ENCODE data around the gene APEH. TPM values are rescaled to one million over a fixed set of nuclear protein-coding genes. Genes with fewer than 3 reads are reported as not detected.

Gene APEH
- total RNA-seq, 2 donors from 2014 or later, result 57.6 to 108 TPM

GRCh38 chr3:49703443-49703927, 29.3 kb downstream of the APEH start:
- peak; percentile 75 for TF ChIP-seq CTCF (IDR thresholded peaks at IDR 0.05)
- Histone ChIP-seq H3K27ac (no peak overlapping the region), H3K4me3 (no peak overlapping the region), H3K4me1 (ENCODE audit: control insufficient read depth in 1 of 2, low read depth in 2 of 2) (no peaks in the 10 kb centered on the region), H3K36me3 (peaks cover 33% of the 10 kb centered on the region), H3K9me3 (no peaks in the 10 kb centered on the region), H3K27me3 (replicated peaks; ENCODE audit: insufficient read depth) (no peaks in the 10 kb centered on the region)
- DNase-seq (ENCODE audit: low spot score), result no peak
- no peak for ATAC-seq (ENCODE audit: insufficient number of reproducible peaks, low FRiP score, low read depth)

- DNase-seq (ENCODE audit: low spot score), result no peak
- no peak for ATAC-seq (ENCODE audit: insufficient number of reproducible peaks, low FRiP score, low read depth)
These were observed 29.8 kb downstream of the APEH start for GRCh38 chr3:49703956-49704355.

GRCh38 chr3:49704629-49705028, 30.5 kb downstream of the APEH start:
- no peak for TF ChIP-seq CTCF (IDR thresholded peaks at IDR 0.05)
- no peaks in the 10 kb centered on the region for H3K9me3 ChIP-seq
- ATAC-seq (ENCODE audit: insufficient number of reproducible peaks, low FRiP score, low read depth), result no peak
- no peak overlapping the region for H3K27ac ChIP-seq
- peaks cover 31% of the 10 kb centered on the region for H3K36me3 ChIP-seq
- no peak for DNase-seq (ENCODE audit: low spot score)
- H3K4me1 ChIP-seq (ENCODE audit: control insufficient read depth in 1 of 2, low read depth in 2 of 2), result no peaks in the 10 kb centered on the region
- H3K27me3 ChIP-seq (replicated peaks; ENCODE audit: insufficient read depth), result no peaks in the 10 kb centered on the region
- no peak overlapping the region for H3K4me3 ChIP-seq

More at GRCh38 chr3:49703956-49704355, 29.8 kb downstream of the APEH start:
- no peak overlapping the region for H3K4me3 ChIP-seq
- no peaks in the 10 kb centered on the region for H3K9me3 ChIP-seq
- H3K27ac ChIP-seq, result no peak overlapping the region
- H3K36me3 ChIP-seq, result peaks cover 32% of the 10 kb centered on the region
- TF ChIP-seq CTCF (IDR thresholded peaks at IDR 0.05), result no peak
- H3K27me3 ChIP-seq (replicated peaks; ENCODE audit: insufficient read depth), result no peaks in the 10 kb centered on the region
- no peaks in the 10 kb centered on the region for H3K4me1 ChIP-seq (ENCODE audit: control insufficient read depth in 1 of 2, low read depth in 2 of 2)

GRCh38 chr3:49705390-49705960, 31.3 kb downstream of the APEH start:
- Histone ChIP-seq H3K4me3 (no peak overlapping the region), H3K27ac (no peak overlapping the region), H3K4me1 (ENCODE audit: control insufficient read depth in 1 of 2, low read depth in 2 of 2) (no peaks in the 10 kb centered on the region), H3K9me3 (no peaks in the 10 kb centered on the region), H3K27me3 (replicated peaks; ENCODE audit: insufficient read depth) (no peaks in the 10 kb centered on the region), H3K36me3 (peaks cover 29% of the 10 kb centered on the region)
- ATAC-seq (ENCODE audit: insufficient number of reproducible peaks, low FRiP score, low read depth), result no peak
- DNase-seq (ENCODE audit: low spot score), result no peak
- no peak for TF ChIP-seq CTCF (IDR thresholded peaks at IDR 0.05)

- no peak overlapping the region for H3K4me3 ChIP-seq
- peaks cover 34% of the 10 kb centered on the region for H3K36me3 ChIP-seq
- H3K27ac ChIP-seq, result no peak overlapping the region
- ATAC-seq (ENCODE audit: insufficient number of reproducible peaks, low FRiP score, low read depth) (no peak), DNase-seq (ENCODE audit: low spot score) (no peak)
- no peaks in the 10 kb centered on the region for H3K4me1 ChIP-seq (ENCODE audit: control insufficient read depth in 1 of 2, low read depth in 2 of 2)
- no peaks in the 10 kb centered on the region for H3K27me3 ChIP-seq (replicated peaks; ENCODE audit: insufficient read depth)
- no peak for TF ChIP-seq CTCF (IDR thresholded peaks at IDR 0.05)
- H3K9me3 ChIP-seq, result no peaks in the 10 kb centered on the region
These were observed 32.4 kb downstream of the APEH start for GRCh38 chr3:49706456-49707112.
